SK-N-MC (cell line): ENCODE results near the gene ARMC9.

Source experiments
- EZH2 ChIP-seq: fragments of 200-600 bp; sonication (generic); IDR thresholded peaks from one replicate; pipeline ENCODE4 v1.6.1; 2017; ENCODE audit warnings: antibody characterized with exemption
- FOXP2 ChIP-seq: optimal IDR thresholded peaks from 2 replicates; pipeline ENCODE3; 2011; ENCODE audit warnings: mild to moderate bottlenecking, moderate library complexity; ENCODE audit not compliant: insufficient read depth; ENCODE audit errors: extremely low read length, control extremely low read depth
- POLR2AphosphoS5 ChIP-seq: IDR thresholded peaks from 2 replicates; pipeline ENCODE4 v1.6.1; 2012; ENCODE audit warnings: mild to moderate bottlenecking, low read depth, low read length, borderline replicate concordance

GRCh38 chr2:231292472-231293134 lies 94.2 kb downstream of the ARMC9 start:
- no peak for TF ChIP-seq EZH2
- TF ChIP-seq POLR2AphosphoS5: no peak
- TF ChIP-seq FOXP2: no peak
